Brain microvascular endothelial cell (primary cell): ENCODE results near the gene SNX24.

Source experiments
- DNase-seq: peaks from one replicate; pipeline ENCODE4 v3.0.0-alpha.2; 2020
- H3K27ac ChIP-seq: fragments of 250-450 bp; sonication (Bioruptor Pico); 2 replicates; pipeline ENCODE4 v1.5.1; 2020; ENCODE audit warnings: mild to moderate bottlenecking, moderate library complexity
- H3K27me3 ChIP-seq: fragments of 250-450 bp; sonication (Bioruptor Pico); replicated peaks from 2 replicates; pipeline ENCODE4 v1.5.1; 2020; ENCODE audit warnings: mild to moderate bottlenecking
- H3K36me3 ChIP-seq: fragments of 250-450 bp; sonication (Bioruptor Pico); replicated peaks from 2 replicates; pipeline ENCODE4 v1.5.1; 2020; ENCODE audit warnings: mild to moderate bottlenecking
- H3K4me3 ChIP-seq: 2 replicates; pipeline ENCODE4 v1.5.1; 2011; ENCODE audit warnings: low read depth, mild to moderate bottlenecking, control low read depth, low read length, moderate library complexity
- in situ Hi-C: cut with HindIII; loops from 2 replicates; pipeline ENCODE4 v1.10.0; 2017; ENCODE audit warnings: low sequenced_read_pairs, low pct_ligation_motif_present
- TF ChIP-seq, protein P1 (sequence below): IDR thresholded peaks from 2 replicates; pipeline ENCODE4 v1.5.1; 2011; ENCODE audit warnings: low read depth, mild to moderate bottlenecking, moderate library complexity, low read length, control low read depth, inconsistent platforms; ENCODE audit errors: missing control alignments

The SNX24 gene

GRCh38 chr5:122858451-122858850 lies 13.0 kb downstream of the SNX24 start:
- Histone ChIP-seq H3K4me3 (no peak overlapping the region), H3K27me3 (no peaks in the 10 kb centered on the region), H3K36me3 (no peaks in the 10 kb centered on the region), H3K27ac (no peak overlapping the region)
- in situ Hi-C loops = no loop called here
- TF ChIP-seq, protein P1, sequence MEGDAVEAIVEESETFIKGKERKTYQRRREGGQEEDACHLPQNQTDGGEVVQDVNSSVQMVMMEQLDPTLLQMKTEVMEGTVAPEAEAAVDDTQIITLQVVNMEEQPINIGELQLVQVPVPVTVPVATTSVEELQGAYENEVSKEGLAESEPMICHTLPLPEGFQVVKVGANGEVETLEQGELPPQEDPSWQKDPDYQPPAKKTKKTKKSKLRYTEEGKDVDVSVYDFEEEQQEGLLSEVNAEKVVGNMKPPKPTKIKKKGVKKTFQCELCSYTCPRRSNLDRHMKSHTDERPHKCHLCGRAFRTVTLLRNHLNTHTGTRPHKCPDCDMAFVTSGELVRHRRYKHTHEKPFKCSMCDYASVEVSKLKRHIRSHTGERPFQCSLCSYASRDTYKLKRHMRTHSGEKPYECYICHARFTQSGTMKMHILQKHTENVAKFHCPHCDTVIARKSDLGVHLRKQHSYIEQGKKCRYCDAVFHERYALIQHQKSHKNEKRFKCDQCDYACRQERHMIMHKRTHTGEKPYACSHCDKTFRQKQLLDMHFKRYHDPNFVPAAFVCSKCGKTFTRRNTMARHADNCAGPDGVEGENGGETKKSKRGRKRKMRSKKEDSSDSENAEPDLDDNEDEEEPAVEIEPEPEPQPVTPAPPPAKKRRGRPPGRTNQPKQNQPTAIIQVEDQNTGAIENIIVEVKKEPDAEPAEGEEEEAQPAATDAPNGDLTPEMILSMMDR = no peak
- no peak for DNase-seq

GRCh38 chr5:122863240-122863639 lies 17.8 kb downstream of the SNX24 start:
- TF ChIP-seq, protein P1 = no peak
- in situ Hi-C loops = no loop called here
- no peak overlapping the region for H3K4me3 ChIP-seq
- DNase-seq = no peak
- no peak overlapping the region for H3K27ac ChIP-seq
- H3K27me3 ChIP-seq = no peaks in the 10 kb centered on the region
- H3K36me3 ChIP-seq = no peaks in the 10 kb centered on the region

GRCh38 chr5:122863721-122864120 lies 18.3 kb downstream of the SNX24 start:
- DNase-seq = no peak
- in situ Hi-C loops = no loop called here
- Histone ChIP-seq H3K27ac (no peak overlapping the region), H3K36me3 (no peaks in the 10 kb centered on the region), H3K4me3 (no peak overlapping the region), H3K27me3 (no peaks in the 10 kb centered on the region)
- TF ChIP-seq, protein P1 = no peak

DNA sequence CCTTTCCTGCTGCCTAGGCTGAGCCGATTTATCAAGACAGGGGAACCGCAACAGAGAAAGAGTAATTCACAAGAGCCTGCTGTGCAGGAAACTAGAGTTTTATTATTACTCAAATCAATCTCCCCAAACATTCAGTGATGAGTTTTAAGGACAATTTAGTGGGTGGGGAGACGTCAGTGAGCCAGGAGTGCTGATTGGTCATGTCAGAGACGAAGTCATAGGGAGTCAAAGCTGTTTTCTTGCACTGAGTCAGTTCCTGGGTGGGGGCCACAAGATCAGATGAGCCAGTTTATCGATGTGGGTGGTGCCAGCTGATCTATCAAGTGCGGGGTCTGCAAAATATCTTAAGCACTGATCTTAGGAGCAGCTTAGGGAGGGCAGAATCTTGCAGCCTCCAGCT lies 19.0 kb downstream of the SNX24 start:
- no peaks in the 10 kb centered on the region for H3K36me3 ChIP-seq
- TF ChIP-seq, protein P1 = no peak
- no peaks in the 10 kb centered on the region for H3K27me3 ChIP-seq
- no peak overlapping the region for H3K4me3 ChIP-seq
- DNase-seq = no peak
- H3K27ac ChIP-seq = no peak overlapping the region
- in situ Hi-C loops = no loop called here

- H3K27ac ChIP-seq = no peak overlapping the region
- no peaks in the 10 kb centered on the region for H3K36me3 ChIP-seq
- TF ChIP-seq, protein P1 = no peak
- H3K4me3 ChIP-seq = no peak overlapping the region
- H3K27me3 ChIP-seq = no peaks in the 10 kb centered on the region
- no peak for DNase-seq
- in situ Hi-C loops = no loop called here
Observed at GRCh38 chr5:122864842-122865241, 19.4 kb downstream of the SNX24 start.

GRCh38 chr5:122870219-122870856 lies 24.9 kb downstream of the SNX24 start:
- in situ Hi-C loops = no loop called here
- Histone ChIP-seq H3K36me3 (no peaks in the 10 kb centered on the region), H3K27ac (no peak overlapping the region), H3K27me3 (no peaks in the 10 kb centered on the region), H3K4me3 (no peak overlapping the region)
- DNase-seq = no peak
- TF ChIP-seq, protein P1 = no peak
